HepG2 (cell line): ENCODE measurements around the gene DCAF7. TPM values are rescaled to one million over a fixed set of nuclear protein-coding genes. Genes with fewer than 3 reads are reported as not detected.

Experiments
- ATAC-seq: fragments of 200-7000 bp; cut with Tn5 transposase; 3 replicates; pipeline ENCODE4 v1.9.1; 2020; ENCODE audit warnings: mild to moderate bottlenecking, moderate library complexity
- BruUV-seq: library from RNA; stranded (reverse); fragments of 400-500 nt; replicated peaks from 2 replicates; lab custom pipeline; 2021; lab: Mats Ljungman, UMichigan
- CTCF ChIA-PET: fragments of 300-600 bp; formaldehyde crosslinking; extraction: SDS; loops from one replicate; lab custom pipeline; 2021; ENCODE audit warnings: low total read pairs, inconsistent platforms, low intra/inter-chr PET ratio; lab: Yijun Ruan, JAX
- POLR2A ChIA-PET: fragments of 350-600 bp; sonication (Branson Sonifier 250); formaldehyde crosslinking; loops from one replicate; lab custom pipeline; 2020; ENCODE audit warnings: antibody characterized with exemption, inconsistent platforms; lab: Yijun Ruan, JAX
- DNase-seq: peaks from one replicate; pipeline ENCODE4 v3.0.0-alpha.2; 2015; ENCODE audit warnings: low spot score
- FAIRE-seq: peaks from 3 replicates; lab custom pipeline; 2011; peaks lifted over from hg19 to GRCh38; lab: Jason Lieb, UNC
- H2AFZ ChIP-seq: one replicate; pipeline ENCODE4 v1.6.1; 2011; ENCODE audit warnings: low read length, inconsistent platforms
- H3K27ac ChIP-seq: fragments of 300-600 bp; 3 replicates; pipeline ENCODE4 v1.8.0; 2011; ENCODE audit warnings: mixed run types, mild to moderate bottlenecking, mixed read lengths, low read length, inconsistent platforms; ENCODE audit not compliant: insufficient read depth; ENCODE audit errors: extremely low read length
- H3K27me3 ChIP-seq, 2 experiments: fragments of 200-600 bp in 1 of 2; 2 replicates in 1 of 2; 3 replicates in 1 of 2; pipeline versions ENCODE4 v1.6.0 to v1.8.0; 2011; ENCODE audit warnings: low read length in 2 of 2, mild to moderate bottlenecking in 2 of 2, moderate library complexity in 2 of 2, inconsistent platforms in 1 of 2; ENCODE audit not compliant: insufficient read depth in 2 of 2, control insufficient read depth in 1 of 2
- H3K36me3 ChIP-seq, 2 experiments: fragments of 200-600 bp in 1 of 2; replicated peaks in 1 of 2; 2 replicates in 1 of 2; 3 replicates in 1 of 2; pipeline versions ENCODE4 v1.5.1 to v1.8.0; 2011; ENCODE audit warnings: low read length in 2 of 2, inconsistent platforms in 1 of 2; ENCODE audit not compliant: insufficient read depth in 2 of 2, control insufficient read depth in 1 of 2
- H3K4me1 ChIP-seq: 2 replicates; pipeline ENCODE4 v1.5.1; 2012; ENCODE audit warnings: low read length, inconsistent platforms; ENCODE audit not compliant: insufficient read depth
- H3K4me2 ChIP-seq: 2 replicates; pipeline ENCODE4 v1.6.0; 2011; ENCODE audit warnings: low read depth, low read length, inconsistent platforms
- H3K4me3 ChIP-seq, 3 experiments: fragments of 200-600 bp in 1 of 3; sonication (generic), shearing (Covaris generic) in 1 of 3; replicated peaks in 1 of 3; 2 replicates each; pipeline ENCODE4 v1.5.1; 2011 to 2016; ENCODE audit warnings: low read length in 3 of 3, inconsistent platforms in 2 of 3, low read depth in 2 of 3, mild to moderate bottlenecking in 2 of 3, control low read depth in 1 of 3, mixed read lengths in 1 of 3; ENCODE audit not compliant: insufficient read depth in 1 of 3
- H3K79me2 ChIP-seq: one replicate; pipeline ENCODE4 v1.6.1; 2011; ENCODE audit warnings: low read length, inconsistent platforms; ENCODE audit not compliant: insufficient read depth
- H3K9ac ChIP-seq: 2 replicates; pipeline ENCODE4 v1.6.0; 2011; ENCODE audit warnings: mild to moderate bottlenecking, low read depth, low read length, inconsistent platforms; ENCODE audit not compliant: insufficient read depth
- H3K9me3 ChIP-seq: 2 replicates; pipeline ENCODE4 v1.5.1; 2012; ENCODE audit warnings: mild to moderate bottlenecking, low read length
- H4K20me1 ChIP-seq: 2 replicates; pipeline ENCODE4 v1.6.0; 2011; ENCODE audit warnings: inconsistent platforms, mild to moderate bottlenecking, low read length, moderate library complexity; ENCODE audit not compliant: insufficient read depth
- BRD4 ChIP-seq: sonication (generic); formaldehyde crosslinking; IDR thresholded peaks from 2 replicates; pipeline ENCODE4 v1.4.0; 2020; ENCODE audit warnings: missing genetic modification reagents
- EP300 ChIP-seq, 3 experiments: sonication (generic) in 1 of 3; formaldehyde crosslinking in 1 of 3; IDR thresholded peaks; 2 replicates each; pipeline versions ENCODE4 v1.5.1 to v1.6.1; 2011 to 2020; ENCODE audit warnings: low read depth in 2 of 3, low read length in 2 of 3, borderline replicate concordance in 1 of 3, improper control_type of control experiment in 1 of 3, mild to moderate bottlenecking in 1 of 3, missing genetic modification reagents in 1 of 3, moderate library complexity in 1 of 3
- FOSL2 ChIP-seq: sonication (generic); formaldehyde crosslinking; IDR thresholded peaks from 2 replicates; pipeline ENCODE4 v1.4.0; 2020; ENCODE audit warnings: missing genetic modification reagents
- JDP2 ChIP-seq: sonication (generic); formaldehyde crosslinking; IDR thresholded peaks from 2 replicates; pipeline ENCODE4 v1.8.1; 2022; ENCODE audit warnings: missing genetic modification reagents, borderline replicate concordance
- KDM6A ChIP-seq: IDR thresholded peaks from 2 replicates; pipeline ENCODE4 v1.6.1; 2016; ENCODE audit warnings: low read depth
- MYC ChIP-seq: sonication (generic); formaldehyde crosslinking; IDR thresholded peaks from 2 replicates; pipeline ENCODE4 v1.9.0; 2021; ENCODE audit warnings: missing genetic modification reagents, borderline replicate concordance
- RELA ChIP-seq: sonication (generic); formaldehyde crosslinking; IDR thresholded peaks from 2 replicates; pipeline ENCODE4 v1.4.0; 2020; ENCODE audit warnings: missing genetic modification reagents
- RFX3 ChIP-seq: IDR thresholded peaks from 2 replicates; pipeline ENCODE4 v1.6.1; 2016; ENCODE audit warnings: missing biosample characterization, missing genetic modification reagents
- ZNF10 ChIP-seq: sonication (generic); formaldehyde crosslinking; IDR thresholded peaks from 2 replicates; pipeline ENCODE4 v1.4.0; 2020; ENCODE audit warnings: mild to moderate bottlenecking, low read depth, missing genetic modification reagents, borderline replicate concordance
- ZNF12 ChIP-seq: sonication (generic); formaldehyde crosslinking; IDR thresholded peaks from 2 replicates; pipeline ENCODE4 v1.5.0; 2020; ENCODE audit warnings: missing genetic modification reagents
- ZNF205 ChIP-seq: IDR thresholded peaks from 2 replicates; pipeline ENCODE4 v1.6.1; 2018; ENCODE audit warnings: missing biosample characterization, missing genetic modification reagents
- ZNF652 ChIP-seq: IDR thresholded peaks from 2 replicates; pipeline ENCODE4 v1.6.1; 2016; ENCODE audit warnings: low read depth, borderline replicate concordance
- WGBS: methylation state at CpG from one replicate; pipeline ENCODE4 v1.1.6; 2017; ENCODE audit warnings: low lambda C conversion rate; 5-methylcytosine and 5-hydroxymethylcytosine counted together
- in situ Hi-C: cut with HindIII; loops from 2 replicates; pipeline ENCODE4 v1.10.0; 2017; ENCODE audit warnings: low pct_unique_long_range_greater_than_20kb; ENCODE audit not compliant: extremely low pct_ligation_motif_present
- intact Hi-C: fragments of 100-400 bp; cut with micrococcal nuclease; formaldehyde crosslinking; loops from one replicate; pipeline ENCODE4 v1.10.0; 2022; ENCODE audit not compliant: unreplicated experiment
- polyA plus RNA-seq, 8 experiments: library from polyadenylated mRNA; depleted of rRNA in 3 of 8; stranded (reverse) in 7 of 8; unstranded in 1 of 8; fragments of >200 nt; fragmentation: Illumina TruSeq in 4 of 8; extraction: Trizol in 4 of 8; gene quantifications; 2 replicates each; pipeline versions ENCODE4 v1.2.1 to v1.2.3, GENCODE V29; 2011 to 2016; ENCODE audit warnings: low read depth in 4 of 8, missing spikeins in 1 of 8, mixed read lengths in 1 of 8; ENCODE audit not compliant: insufficient read depth in 1 of 8
- total RNA-seq, 5 experiments: library from RNA; depleted of rRNA; stranded (reverse); fragments of >200 nt; fragmentation: Illumina TruSeq; extraction: Trizol; gene quantifications; 2 replicates each; pipeline ENCODE4 v1.2.3, GENCODE V29; 2016; ENCODE audit warnings: low read depth in 1 of 5
- TF ChIP-seq, protein P1 (sequence below): sonication (generic); formaldehyde crosslinking; IDR thresholded peaks from 2 replicates; pipeline ENCODE4 v1.4.0; 2020; ENCODE audit warnings: missing genetic modification reagents
- TF ChIP-seq, protein P2 (sequence below): sonication (generic); formaldehyde crosslinking; IDR thresholded peaks from 2 replicates; pipeline ENCODE4 v1.9.0; 2021; ENCODE audit warnings: missing genetic modification reagents, borderline replicate concordance
- TF ChIP-seq, protein P3 (sequence below): sonication (generic); formaldehyde crosslinking; IDR thresholded peaks from 2 replicates; pipeline ENCODE4 v1.4.0; 2020; ENCODE audit warnings: mild to moderate bottlenecking, low read depth, missing genetic modification reagents
- TF ChIP-seq, protein P4 (sequence below): sonication (generic); formaldehyde crosslinking; IDR thresholded peaks from 2 replicates; pipeline ENCODE4 v1.9.0; 2021; ENCODE audit warnings: missing genetic modification reagents, mild to moderate bottlenecking, borderline replicate concordance
- TF ChIP-seq, protein P5 (sequence below): fragments of 450-650 bp; IDR thresholded peaks from 2 replicates; pipeline ENCODE4 v1.6.1; 2016

Gene DCAF7
- total and polyA plus RNA-seq, 2 of the 13 experiments (the other 11 are each of a cell fraction or from before 2014, with no cell fraction given) = 55.2 to 73.4 TPM

DNA sequence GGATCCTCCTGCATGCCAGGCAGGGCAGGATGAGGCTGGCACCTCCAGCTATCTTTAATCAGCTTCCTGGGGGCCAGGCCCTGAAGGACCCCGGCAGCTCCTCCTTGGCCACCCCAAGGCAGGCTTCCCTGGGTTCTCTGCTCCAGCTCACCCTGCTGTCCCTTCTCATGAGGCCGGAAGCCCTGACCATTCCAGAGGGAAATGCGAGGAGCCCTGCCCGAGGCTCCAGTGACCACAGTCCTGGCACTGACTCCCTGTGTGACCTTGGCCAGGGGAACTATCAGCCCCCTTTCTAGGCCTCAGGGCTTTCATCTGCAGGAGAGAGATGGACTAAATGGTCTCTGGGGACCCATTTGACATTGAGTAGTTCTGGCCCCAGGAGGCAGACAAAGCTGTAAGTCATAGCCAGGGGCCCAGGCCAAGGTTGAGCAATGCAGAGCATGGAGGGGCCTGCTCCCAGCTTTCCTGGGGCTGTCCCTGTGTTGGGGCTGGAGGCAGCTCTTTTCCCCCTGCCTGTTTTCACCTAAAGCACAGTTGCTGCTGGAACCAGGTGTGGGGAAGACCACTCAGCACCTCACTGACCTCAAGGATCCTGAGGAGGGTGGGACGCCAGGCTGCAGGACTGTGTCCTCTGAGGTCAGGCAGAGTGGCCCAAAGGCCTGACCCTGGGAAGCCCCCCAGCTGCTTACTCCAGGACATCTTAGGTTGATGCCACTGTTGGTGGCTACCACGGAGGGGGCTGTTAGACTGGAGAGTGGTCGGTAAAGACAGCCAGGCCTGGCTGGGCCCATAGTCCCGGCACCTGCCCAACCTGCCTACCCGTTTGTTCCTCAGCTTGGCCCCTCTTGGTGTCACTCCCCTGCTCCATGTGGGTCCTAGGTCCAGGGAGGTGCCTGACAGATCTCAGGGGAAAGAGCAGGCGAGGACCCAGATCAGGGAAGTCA lies 19.0 kb upstream of the DCAF7 start:
- no TSS peak for BruUV-seq
- peak; percentile 81 for ATAC-seq
- H4K20me1 ChIP-seq = no peaks in the 10 kb centered on the region
- ChIA-PET CTCF (no interaction called here), POLR2A (interaction anchor here (1.0 to 2.4 kb wide), 9 partner anchors 9 to 91 kb away, joined by 3 to 19 read pairs (median 4); partner anchors contain the start of genes DCAF7, KCNH6 and MAP3K3)
- H3K4me2 ChIP-seq = peak overlapping the region; percentile 62
- in situ Hi-C loops = no loop called here
- no peaks in the 10 kb centered on the region for H3K79me2 ChIP-seq
- 20% methylated on average over 7 of the region's 10 CpGs for WGBS
- H3K9ac ChIP-seq = peak overlapping the region; percentile 27; the same call in 1 of the 2 replicates
- H3K27me3 ChIP-seq = peaks cover 4 to 33% of the 10 kb centered on the region in 2 experiments; a peak in 4 of 5 replicates
- FAIRE-seq = peak; percentile 82
- H3K4me1 ChIP-seq = peaks cover 40% of the 10 kb centered on the region
- H3K27ac ChIP-seq = peak overlapping the region; percentile 69
- H3K36me3 ChIP-seq = no peaks in the 10 kb centered on the region
- no peaks in the 10 kb centered on the region for H3K9me3 ChIP-seq
- intact Hi-C loops = loop anchor here (1.0 kb wide), 1 partner anchor 19 kb away; the partner anchor contains the start of gene DCAF7
- peak; percentile 89 for DNase-seq
- no peak overlapping the region for H2AFZ ChIP-seq
- H3K4me3 ChIP-seq = peak overlapping the region in 1 of 3 experiments; percentile 46; a peak in 1 of 6 replicates
- TF ChIP-seq, protein P1, sequence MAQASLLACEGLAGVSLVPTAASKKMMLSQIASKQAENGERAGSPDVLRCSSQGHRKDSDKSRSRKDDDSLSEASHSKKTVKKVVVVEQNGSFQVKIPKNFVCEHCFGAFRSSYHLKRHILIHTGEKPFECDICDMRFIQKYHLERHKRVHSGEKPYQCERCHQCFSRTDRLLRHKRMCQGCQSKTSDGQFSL (CRISPR knock-in tag) = no peak
- TF ChIP-seq MYC (peak; percentile 66; the same call in 1 of the 2 replicates), ZNF12 (CRISPR knock-in tag) (peak; percentile 45; the same call in 1 of the 2 replicates), RELA (CRISPR knock-in tag) (no peak), ZNF10 (CRISPR knock-in tag) (no peak), ZNF205 (CRISPR knock-in tag) (peak; percentile 86), ZNF652 (CRISPR knock-in tag) (no peak), BRD4 (CRISPR knock-in tag) (no peak; the same call in 1 of the 2 replicates), EP300 (IDR thresholded peaks at IDR 0.05; ENCODE audit: low read depth in 2 of 2, low read length in 2 of 2) (peak; percentile 54 to 93; a peak in 3 of 4 replicates), EP300 (CRISPR knock-in tag; IDR thresholded peaks at IDR 0.05; ENCODE audit: borderline replicate concordance) (peak; percentile 77), FOSL2 (CRISPR knock-in tag) (peak; percentile 76), KDM6A (CRISPR knock-in tag) (peak; percentile 94), JDP2 (CRISPR knock-in tag) (no peak), RFX3 (CRISPR knock-in tag) (no peak; the same call in 1 of the 2 replicates)
- TF ChIP-seq, protein P2, sequence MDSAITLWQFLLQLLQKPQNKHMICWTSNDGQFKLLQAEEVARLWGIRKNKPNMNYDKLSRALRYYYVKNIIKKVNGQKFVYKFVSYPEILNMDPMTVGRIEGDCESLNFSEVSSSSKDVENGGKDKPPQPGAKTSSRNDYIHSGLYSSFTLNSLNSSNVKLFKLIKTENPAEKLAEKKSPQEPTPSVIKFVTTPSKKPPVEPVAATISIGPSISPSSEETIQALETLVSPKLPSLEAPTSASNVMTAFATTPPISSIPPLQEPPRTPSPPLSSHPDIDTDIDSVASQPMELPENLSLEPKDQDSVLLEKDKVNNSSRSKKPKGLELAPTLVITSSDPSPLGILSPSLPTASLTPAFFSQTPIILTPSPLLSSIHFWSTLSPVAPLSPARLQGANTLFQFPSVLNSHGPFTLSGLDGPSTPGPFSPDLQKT = no peak
- TF ChIP-seq, protein P3, sequence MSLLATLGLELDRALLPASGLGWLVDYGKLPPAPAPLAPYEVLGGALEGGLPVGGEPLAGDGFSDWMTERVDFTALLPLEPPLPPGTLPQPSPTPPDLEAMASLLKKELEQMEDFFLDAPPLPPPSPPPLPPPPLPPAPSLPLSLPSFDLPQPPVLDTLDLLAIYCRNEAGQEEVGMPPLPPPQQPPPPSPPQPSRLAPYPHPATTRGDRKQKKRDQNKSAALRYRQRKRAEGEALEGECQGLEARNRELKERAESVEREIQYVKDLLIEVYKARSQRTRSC (CRISPR knock-in tag) = 0 out of 2 replicates have a peak, but pooled peaks have one; percentile 25
- TF ChIP-seq, protein P4, sequence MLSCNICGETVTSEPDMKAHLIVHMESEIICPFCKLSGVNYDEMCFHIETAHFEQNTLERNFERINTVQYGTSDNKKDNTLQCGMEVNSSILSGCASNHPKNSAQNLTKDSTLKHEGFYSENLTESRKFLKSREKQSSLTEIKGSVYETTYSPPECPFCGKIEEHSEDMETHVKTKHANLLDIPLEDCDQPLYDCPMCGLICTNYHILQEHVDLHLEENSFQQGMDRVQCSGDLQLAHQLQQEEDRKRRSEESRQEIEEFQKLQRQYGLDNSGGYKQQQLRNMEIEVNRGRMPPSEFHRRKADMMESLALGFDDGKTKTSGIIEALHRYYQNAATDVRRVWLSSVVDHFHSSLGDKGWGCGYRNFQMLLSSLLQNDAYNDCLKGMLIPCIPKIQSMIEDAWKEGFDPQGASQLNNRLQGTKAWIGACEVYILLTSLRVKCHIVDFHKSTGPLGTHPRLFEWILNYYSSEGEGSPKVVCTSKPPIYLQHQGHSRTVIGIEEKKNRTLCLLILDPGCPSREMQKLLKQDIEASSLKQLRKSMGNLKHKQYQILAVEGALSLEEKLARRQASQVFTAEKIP (CRISPR knock-in tag) = no peak
- TF ChIP-seq, protein P5, sequence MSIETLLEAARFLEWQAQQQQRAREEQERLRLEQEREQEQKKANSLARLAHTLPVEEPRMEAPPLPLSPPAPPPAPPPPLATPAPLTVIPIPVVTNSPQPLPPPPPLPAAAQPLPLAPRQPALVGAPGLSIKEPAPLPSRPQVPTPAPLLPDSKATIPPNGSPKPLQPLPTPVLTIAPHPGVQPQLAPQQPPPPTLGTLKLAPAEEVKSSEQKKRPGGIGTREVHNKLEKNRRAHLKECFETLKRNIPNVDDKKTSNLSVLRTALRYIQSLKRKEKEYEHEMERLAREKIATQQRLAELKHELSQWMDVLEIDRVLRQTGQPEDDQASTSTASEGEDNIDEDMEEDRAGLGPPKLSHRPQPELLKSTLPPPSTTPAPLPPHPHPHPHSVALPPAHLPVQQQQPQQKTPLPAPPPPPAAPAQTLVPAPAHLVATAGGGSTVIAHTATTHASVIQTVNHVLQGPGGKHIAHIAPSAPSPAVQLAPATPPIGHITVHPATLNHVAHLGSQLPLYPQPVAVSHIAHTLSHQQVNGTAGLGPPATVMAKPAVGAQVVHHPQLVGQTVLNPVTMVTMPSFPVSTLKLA = no peak
